Neural cell (in vitro differentiated cells): ENCODE measurements around the gene TEKT4. TPM values are rescaled to one million over a fixed set of nuclear protein-coding genes. Genes with fewer than 3 reads are reported as not detected.

Experiments used
- H2AFZ ChIP-seq: fragments of 200-600, 300-800 bp; sonication (generic), shearing (Covaris generic); 2 replicates; pipeline ENCODE4 v1.6.0; 2014; ENCODE audit warnings: low read depth, mild to moderate bottlenecking, antibody characterized with exemption, low read length, moderate library complexity
- H3F3A ChIP-seq: fragments of 200-600 bp; shearing (Covaris generic); 2 replicates; pipeline ENCODE4 v1.6.1; 2016; ENCODE audit warnings: mild to moderate bottlenecking, moderate library complexity, mixed read lengths, antibody characterized with exemption, low read length; ENCODE audit not compliant: insufficient read depth, poor library complexity, severe bottlenecking
- H3K27ac ChIP-seq: fragments of 200-600, 300-800 bp; sonication (generic), shearing (Covaris generic); 2 replicates; pipeline ENCODE4 v1.5.1; 2014; ENCODE audit warnings: mild to moderate bottlenecking, low read length, moderate library complexity
- H3K27me3 ChIP-seq: fragments of 300-800, 200-600 bp; sonication (generic), shearing (Covaris generic); 2 replicates; pipeline ENCODE4 v1.6.0; 2014; ENCODE audit warnings: mild to moderate bottlenecking, low read depth, low read length, moderate library complexity; ENCODE audit not compliant: insufficient read depth
- H3K36me3 ChIP-seq: fragments of 300-800, 200-600 bp; sonication (generic), shearing (Covaris generic); 2 replicates; pipeline ENCODE4 v1.5.1; 2014; ENCODE audit warnings: mild to moderate bottlenecking, antibody characterized with exemption, low read length, moderate library complexity; ENCODE audit not compliant: insufficient read depth
- H3K4me2 ChIP-seq: fragments of 300-800, 200-600 bp; sonication (generic), shearing (Covaris generic); 2 replicates; pipeline ENCODE4 v1.6.0; 2014; ENCODE audit warnings: mild to moderate bottlenecking, low read length
- H3K4me3 ChIP-seq: fragments of 300-800, 200-600 bp; sonication (generic), shearing (Covaris generic); 2 replicates; pipeline ENCODE4 v1.5.1; 2014; ENCODE audit warnings: mild to moderate bottlenecking, low read length, moderate library complexity
- H3K79me2 ChIP-seq: fragments of 200-600 bp; shearing (Covaris generic); replicated peaks from 2 replicates; pipeline ENCODE4 v1.6.0; 2014; ENCODE audit warnings: mild to moderate bottlenecking, low read length, moderate library complexity; ENCODE audit not compliant: insufficient read depth
- H3K9ac ChIP-seq: fragments of 300-800, 200-600 bp; sonication (generic), shearing (Covaris generic); 2 replicates; pipeline ENCODE4 v1.6.1; 2016; ENCODE audit warnings: mild to moderate bottlenecking, low read length, mixed read lengths
- H3K9me2 ChIP-seq: fragments of 200-600 bp; shearing (Covaris generic); 2 replicates; pipeline ENCODE4 v1.6.1; 2016; ENCODE audit warnings: mild to moderate bottlenecking, low read length, mixed read lengths; ENCODE audit not compliant: insufficient read depth
- H3K9me3 ChIP-seq: fragments of 200-600, 300-800 bp; sonication (generic), shearing (Covaris generic); 2 replicates; pipeline ENCODE4 v1.6.1; 2016; ENCODE audit warnings: mild to moderate bottlenecking, mixed run types, low read length, moderate library complexity, mixed read lengths
- H4K20me1 ChIP-seq: fragments of 200-600 bp; shearing (Covaris generic); 2 replicates; pipeline ENCODE4 v1.6.1; 2016; ENCODE audit warnings: mild to moderate bottlenecking, mixed run types; ENCODE audit not compliant: insufficient read depth
- EP300 ChIP-seq: fragments of 450-650 bp; conservative IDR thresholded peaks from 2 replicates; pipeline ENCODE4 v1.6.1; 2014; ENCODE audit warnings: antibody characterized with exemption, mild to moderate bottlenecking, moderate library complexity; ENCODE audit not compliant: poor library complexity, severe bottlenecking
- EZH2 ChIP-seq: fragments of 200-600, 300-800 bp; shearing (Covaris generic), sonication (generic); IDR thresholded peaks from 2 replicates; pipeline ENCODE4 v1.6.1; 2014; ENCODE audit warnings: antibody characterized with exemption, low read length, borderline replicate concordance, mild to moderate bottlenecking; ENCODE audit not compliant: insufficient read depth, poor library complexity, severe bottlenecking
- MXI1 ChIP-seq: fragments of 450-650 bp; conservative IDR thresholded peaks from 2 replicates; pipeline ENCODE4 v1.6.1; 2014; ENCODE audit warnings: antibody characterized with exemption, mild to moderate bottlenecking; ENCODE audit not compliant: poor library complexity, severe bottlenecking
- POLR2AphosphoS5 ChIP-seq: IDR thresholded peaks from 2 replicates; pipeline ENCODE4 v1.6.1; 2012
- RAD21 ChIP-seq: fragments of 450-650 bp; conservative IDR thresholded peaks from 2 replicates; pipeline ENCODE4 v1.6.1; 2014; ENCODE audit warnings: antibody characterized with exemption, mild to moderate bottlenecking, moderate library complexity
- SMC3 ChIP-seq: fragments of 450-650 bp; conservative IDR thresholded peaks from 2 replicates; pipeline ENCODE4 v1.6.1; 2014; ENCODE audit warnings: antibody characterized with exemption, mild to moderate bottlenecking, moderate library complexity; ENCODE audit not compliant: poor library complexity
- TAF1 ChIP-seq: IDR thresholded peaks from 2 replicates; pipeline ENCODE4 v1.6.1; 2012; ENCODE audit warnings: low read depth
- polyA plus RNA-seq: library from polyadenylated mRNA; depleted of rRNA; stranded (reverse); fragments of >200 nt; gene quantifications from 2 replicates; pipeline ENCODE4 v1.2.3, GENCODE V29; 2014
- TF ChIP-seq, protein P1 (sequence below): IDR thresholded peaks from 2 replicates; pipeline ENCODE4 v1.6.1; 2012; ENCODE audit warnings: borderline replicate concordance
- TF ChIP-seq, protein P2 (sequence below): fragments of 450-650 bp; IDR thresholded peaks from 2 replicates; pipeline ENCODE4 v1.5.1; 2014; ENCODE audit warnings: antibody characterized with exemption, mild to moderate bottlenecking, moderate library complexity; ENCODE audit not compliant: poor library complexity, severe bottlenecking

Gene TEKT4
- polyA plus RNA-seq, 1 donor from 2014 or later = not detected

- H3K9ac ChIP-seq = no peak overlapping the region
- H3K27ac ChIP-seq = no peak overlapping the region
- no peaks in the 10 kb centered on the region for H3K9me2 ChIP-seq
- no peak overlapping the region for H3K4me2 ChIP-seq
- H3K36me3 ChIP-seq = no peaks in the 10 kb centered on the region
- H3K4me3 ChIP-seq = no peak overlapping the region
- no peak overlapping the region for H2AFZ ChIP-seq
- H3K79me2 ChIP-seq = no peaks in the 10 kb centered on the region
- no peaks in the 10 kb centered on the region for H3K27me3 ChIP-seq
- TF ChIP-seq MXI1 (no peak), TAF1 (no peak), SMC3 (no peak), POLR2AphosphoS5 (no peak), EZH2 (no peak), RAD21 (no peak), EP300 (no peak)
- TF ChIP-seq, protein P1, sequence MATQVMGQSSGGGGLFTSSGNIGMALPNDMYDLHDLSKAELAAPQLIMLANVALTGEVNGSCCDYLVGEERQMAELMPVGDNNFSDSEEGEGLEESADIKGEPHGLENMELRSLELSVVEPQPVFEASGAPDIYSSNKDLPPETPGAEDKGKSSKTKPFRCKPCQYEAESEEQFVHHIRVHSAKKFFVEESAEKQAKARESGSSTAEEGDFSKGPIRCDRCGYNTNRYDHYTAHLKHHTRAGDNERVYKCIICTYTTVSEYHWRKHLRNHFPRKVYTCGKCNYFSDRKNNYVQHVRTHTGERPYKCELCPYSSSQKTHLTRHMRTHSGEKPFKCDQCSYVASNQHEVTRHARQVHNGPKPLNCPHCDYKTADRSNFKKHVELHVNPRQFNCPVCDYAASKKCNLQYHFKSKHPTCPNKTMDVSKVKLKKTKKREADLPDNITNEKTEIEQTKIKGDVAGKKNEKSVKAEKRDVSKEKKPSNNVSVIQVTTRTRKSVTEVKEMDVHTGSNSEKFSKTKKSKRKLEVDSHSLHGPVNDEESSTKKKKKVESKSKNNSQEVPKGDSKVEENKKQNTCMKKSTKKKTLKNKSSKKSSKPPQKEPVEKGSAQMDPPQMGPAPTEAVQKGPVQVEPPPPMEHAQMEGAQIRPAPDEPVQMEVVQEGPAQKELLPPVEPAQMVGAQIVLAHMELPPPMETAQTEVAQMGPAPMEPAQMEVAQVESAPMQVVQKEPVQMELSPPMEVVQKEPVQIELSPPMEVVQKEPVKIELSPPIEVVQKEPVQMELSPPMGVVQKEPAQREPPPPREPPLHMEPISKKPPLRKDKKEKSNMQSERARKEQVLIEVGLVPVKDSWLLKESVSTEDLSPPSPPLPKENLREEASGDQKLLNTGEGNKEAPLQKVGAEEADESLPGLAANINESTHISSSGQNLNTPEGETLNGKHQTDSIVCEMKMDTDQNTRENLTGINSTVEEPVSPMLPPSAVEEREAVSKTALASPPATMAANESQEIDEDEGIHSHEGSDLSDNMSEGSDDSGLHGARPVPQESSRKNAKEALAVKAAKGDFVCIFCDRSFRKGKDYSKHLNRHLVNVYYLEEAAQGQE = no peak
- TF ChIP-seq, protein P2, sequence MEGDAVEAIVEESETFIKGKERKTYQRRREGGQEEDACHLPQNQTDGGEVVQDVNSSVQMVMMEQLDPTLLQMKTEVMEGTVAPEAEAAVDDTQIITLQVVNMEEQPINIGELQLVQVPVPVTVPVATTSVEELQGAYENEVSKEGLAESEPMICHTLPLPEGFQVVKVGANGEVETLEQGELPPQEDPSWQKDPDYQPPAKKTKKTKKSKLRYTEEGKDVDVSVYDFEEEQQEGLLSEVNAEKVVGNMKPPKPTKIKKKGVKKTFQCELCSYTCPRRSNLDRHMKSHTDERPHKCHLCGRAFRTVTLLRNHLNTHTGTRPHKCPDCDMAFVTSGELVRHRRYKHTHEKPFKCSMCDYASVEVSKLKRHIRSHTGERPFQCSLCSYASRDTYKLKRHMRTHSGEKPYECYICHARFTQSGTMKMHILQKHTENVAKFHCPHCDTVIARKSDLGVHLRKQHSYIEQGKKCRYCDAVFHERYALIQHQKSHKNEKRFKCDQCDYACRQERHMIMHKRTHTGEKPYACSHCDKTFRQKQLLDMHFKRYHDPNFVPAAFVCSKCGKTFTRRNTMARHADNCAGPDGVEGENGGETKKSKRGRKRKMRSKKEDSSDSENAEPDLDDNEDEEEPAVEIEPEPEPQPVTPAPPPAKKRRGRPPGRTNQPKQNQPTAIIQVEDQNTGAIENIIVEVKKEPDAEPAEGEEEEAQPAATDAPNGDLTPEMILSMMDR = no peak
- peaks cover 12% of the 10 kb centered on the region for H3K9me3 ChIP-seq
- no peaks in the 10 kb centered on the region for H3F3A ChIP-seq
- H4K20me1 ChIP-seq = no peaks in the 10 kb centered on the region
Observed at GRCh38 chr2:94869552-94870439, 1.4 kb upstream of the TEKT4 start.

DNA sequence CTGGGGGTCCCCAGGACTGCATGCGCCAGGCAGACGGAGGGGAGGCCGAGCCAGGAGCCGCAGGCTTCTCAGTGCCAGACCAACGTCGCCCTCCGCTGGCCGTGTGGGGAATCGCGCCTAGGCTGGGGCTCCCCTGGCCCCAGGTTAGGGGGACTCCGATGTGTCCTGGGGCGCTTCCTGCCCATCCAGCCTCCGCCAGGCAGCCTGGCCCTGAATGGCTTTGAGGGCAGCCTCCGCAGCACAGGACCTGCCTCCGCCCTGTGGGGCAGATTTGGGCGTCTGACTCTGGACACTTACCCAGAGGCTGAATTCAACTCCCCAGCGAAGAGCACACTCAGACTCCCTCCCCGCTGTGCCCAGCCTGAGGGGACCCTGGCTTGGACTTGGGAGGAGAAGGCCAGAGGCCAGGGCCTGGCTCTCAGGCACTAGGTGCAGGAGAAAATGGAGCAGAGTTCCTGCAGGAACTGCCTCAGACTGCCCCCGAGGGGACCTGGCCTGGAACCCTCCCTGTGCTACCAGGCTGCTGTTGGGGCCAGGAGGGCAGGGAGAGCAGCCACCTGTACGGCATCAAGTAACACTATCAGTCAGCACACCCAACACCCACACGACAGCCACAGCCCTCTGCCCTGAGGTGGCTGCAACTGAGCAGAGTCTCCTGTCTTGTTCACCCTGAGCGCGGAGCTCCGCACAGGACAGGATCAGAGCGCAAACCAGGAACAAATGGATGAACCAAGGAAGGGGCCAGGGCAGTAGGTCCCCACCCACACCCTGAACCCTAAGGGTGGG lies 597 bp upstream of the TEKT4 start:
- Histone ChIP-seq H3K9me2 (no peaks in the 10 kb centered on the region), H3K79me2 (no peaks in the 10 kb centered on the region), H3K4me3 (no peak overlapping the region), H3K36me3 (no peaks in the 10 kb centered on the region), H3K9ac (no peak overlapping the region), H3K27me3 (no peaks in the 10 kb centered on the region), H3K4me2 (no peak overlapping the region), H4K20me1 (no peaks in the 10 kb centered on the region), H2AFZ (no peak overlapping the region), H3K27ac (no peak overlapping the region), H3K9me3 (peaks cover 12% of the 10 kb centered on the region), H3F3A (no peaks in the 10 kb centered on the region)
- TF ChIP-seq TAF1 = no peak
- TF ChIP-seq RAD21 = no peak
- TF ChIP-seq EP300 = no peak
- TF ChIP-seq, protein P1 = no peak
- TF ChIP-seq MXI1 = no peak
